DMS 273 treated with DMSO at 0.1 percent for 48 hours (cell line): ENCODE measurements around the gene GIT2.
"Not testable (repeated sequence)": the region's sequence is repeated elsewhere in the genome, so short reads cannot be mapped to it uniquely, and the experiment has no call there.

Source experiments
- DNase-seq: peaks from one replicate; lab custom pipeline; 2025; lab: John Stamatoyannopoulos, UW

GIT2 gene

GRCh38 chr12:109944561-109945359 is 51.4 kb downstream of the GIT2 start:
- DNase-seq = no peak

- DNase-seq = no peak
Measured at GRCh38 chr12:109943811-109944210, 52.4 kb downstream of the GIT2 start.

- DNase-seq = no peak
Measured at GRCh38 chr12:109940339-109940923, 55.7 kb downstream of the GIT2 start.

- no peak for DNase-seq
Measured at GRCh38 chr12:109939504-109939903, 56.7 kb downstream of the GIT2 start.

- no peak for DNase-seq
Measured at GRCh38 chr12:109938947-109939346, 57.2 kb downstream of the GIT2 start.

GRCh38 chr12:109937371-109937770 is 58.8 kb downstream of the GIT2 start:
- no peak for DNase-seq

GRCh38 chr12:109934026-109934425 is 62.1 kb downstream of the GIT2 start:
- DNase-seq = no peak

GRCh38 chr12:109932878-109933503 is 63.2 kb downstream of the GIT2 start:
- DNase-seq = no peak

- DNase-seq = no peak
Measured at GRCh38 chr12:109931143-109931542, 65.0 kb downstream of the GIT2 start.

- DNase-seq = no peak
Measured at GRCh38 chr12:109930028-109930800, 66.0 kb downstream of the GIT2 start.

GRCh38 chr12:109929326-109929725 is 66.8 kb downstream of the GIT2 start:
- not testable (repeated sequence) for DNase-seq

GRCh38 chr12:109928058-109928656 is 68.0 kb downstream of the GIT2 start:
- no peak for DNase-seq

- no peak for DNase-seq
Measured at GRCh38 chr12:109927622-109928021, 68.5 kb downstream of the GIT2 start.

GRCh38 chr12:109926488-109927210 is 69.5 kb downstream of the GIT2 start:
- DNase-seq = no peak

GRCh38 chr12:109926016-109926415 is 70.2 kb downstream of the GIT2 start:
- DNase-seq = no peak

GRCh38 chr12:109925185-109925840 is 70.9 kb downstream of the GIT2 start:
- DNase-seq = no peak

- DNase-seq = no peak
Measured at GRCh38 chr12:109923481-109924245, 72.5 kb downstream of the GIT2 start.

GRCh38 chr12:109923038-109923437 is 73.1 kb downstream of the GIT2 start:
- DNase-seq = no peak

- no peak for DNase-seq
Measured at GRCh38 chr12:109921982-109922381, 74.2 kb downstream of the GIT2 start.

GRCh38 chr12:109920261-109920780 is 75.8 kb downstream of the GIT2 start:
- DNase-seq = no peak
